Measurements from ENCODE around the gene BTBD16.
A peak's percentile ranks its signal among the peaks of the same experiment; 100 is the strongest.

BTBD16 gene

DNA sequence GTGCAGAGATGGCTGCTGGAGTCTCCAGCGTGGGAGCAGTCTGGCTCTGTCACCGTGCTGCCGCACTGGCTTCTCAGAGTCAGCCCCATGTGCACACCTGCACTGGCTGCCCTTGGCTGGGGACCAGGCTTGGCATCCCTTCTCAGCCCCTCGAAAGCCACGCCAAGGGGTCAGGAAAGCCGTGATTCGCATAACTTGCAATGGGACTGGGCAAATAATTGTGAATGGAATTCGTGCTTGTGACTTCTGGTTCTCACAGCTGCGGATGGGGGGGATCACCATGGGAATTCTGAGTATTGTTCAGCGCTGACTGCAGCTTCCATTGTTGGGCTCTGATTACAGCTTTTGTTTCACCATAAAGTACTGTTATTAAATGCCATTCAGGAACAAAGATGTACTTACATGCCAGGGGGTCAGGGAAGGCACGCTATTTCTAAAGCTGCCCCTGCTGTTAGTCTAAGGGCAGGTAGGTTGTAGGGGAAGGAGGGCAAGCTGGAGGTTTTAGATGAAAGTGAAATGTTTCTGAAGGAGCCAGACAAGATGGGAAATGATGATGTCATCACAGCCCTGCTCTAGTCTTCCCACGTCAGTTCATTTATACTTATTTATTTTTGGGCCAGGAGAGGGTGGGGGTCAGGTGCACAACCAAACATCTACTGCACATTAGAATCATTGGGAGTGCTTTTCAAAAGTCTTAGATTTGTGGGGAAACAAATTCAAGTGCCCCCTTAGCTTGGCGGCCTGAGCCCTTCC is 97.6 kb downstream of the BTBD16 start:
- ChIA-PET POLR2A (no interaction called here), CTCF (no interaction called here)
- DNase-seq (ENCODE audit: extremely low spot score) = no peak
- TF ChIP-seq NFRKB (IDR thresholded peaks at IDR 0.05) = no peak
- no peak for TF ChIP-seq CTBP1 (IDR thresholded peaks at IDR 0.05; ENCODE audit: borderline replicate concordance)
- TF ChIP-seq PKNOX1 (IDR thresholded peaks at IDR 0.05) = no peak
- TF ChIP-seq L3MBTL2 (conservative IDR thresholded peaks at IDR 0.05) = no peak
- no peak for TF ChIP-seq ARNT (IDR thresholded peaks at IDR 0.05)
- TF ChIP-seq ZNF384 (IDR thresholded peaks at IDR 0.05) = no peak
- TF ChIP-seq SP1 (IDR thresholded peaks at IDR 0.05) = no peak
- no peak for TF ChIP-seq TARDBP (IDR thresholded peaks at IDR 0.05)
- no peak for TF ChIP-seq LEF1 (IDR thresholded peaks at IDR 0.05; ENCODE audit: borderline replicate concordance)
- TF ChIP-seq SUZ12 (IDR thresholded peaks at IDR 0.05) = no peak
- no peak for TF ChIP-seq FOXK2 (IDR thresholded peaks at IDR 0.05)

DNA sequence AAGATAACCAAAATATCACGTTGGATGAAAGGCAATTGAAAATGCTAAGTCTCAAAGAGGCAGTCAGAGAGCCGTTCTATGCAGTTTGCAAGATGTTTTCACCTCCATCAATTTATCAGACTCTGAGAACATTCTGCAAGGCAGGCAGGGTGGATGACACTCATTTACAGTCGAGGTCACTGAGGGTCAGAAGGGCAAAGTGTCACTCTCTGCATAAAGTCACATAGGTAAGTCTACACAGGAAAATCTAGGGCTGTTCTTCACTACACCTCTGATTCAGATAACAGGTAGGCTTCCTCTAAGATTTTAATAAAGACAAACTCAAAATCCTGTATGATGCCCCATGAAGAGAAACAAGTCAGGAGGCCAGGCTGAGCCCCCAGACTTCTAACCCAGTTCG is 102.0 kb downstream of the BTBD16 start:
- no peak for DNase-seq (ENCODE audit: extremely low spot score)
- TF ChIP-seq PKNOX1 (IDR thresholded peaks at IDR 0.05) (no peak), FOXK2 (IDR thresholded peaks at IDR 0.05) (no peak), FOXA1 (IDR thresholded peaks at IDR 0.05) (no peak), TARDBP (IDR thresholded peaks at IDR 0.05) (no peak), HDGF (IDR thresholded peaks at IDR 0.05; ENCODE audit: borderline replicate concordance) (no peak), LEF1 (IDR thresholded peaks at IDR 0.05; ENCODE audit: borderline replicate concordance) (no peak), ZNF384 (IDR thresholded peaks at IDR 0.05) (no peak), BHLHE40 (IDR thresholded peaks at IDR 0.05; ENCODE audit: borderline replicate concordance) (no peak), NFRKB (IDR thresholded peaks at IDR 0.05) (no peak), ELF4 (IDR thresholded peaks at IDR 0.05) (no peak)
- CTCF ChIA-PET = interaction anchor here (0.6 kb wide), 1 partner anchor 81 kb away, joined by 3 read pairs; no protein-coding TSS in a partner anchor
- POLR2A ChIA-PET = no interaction called here

DNA sequence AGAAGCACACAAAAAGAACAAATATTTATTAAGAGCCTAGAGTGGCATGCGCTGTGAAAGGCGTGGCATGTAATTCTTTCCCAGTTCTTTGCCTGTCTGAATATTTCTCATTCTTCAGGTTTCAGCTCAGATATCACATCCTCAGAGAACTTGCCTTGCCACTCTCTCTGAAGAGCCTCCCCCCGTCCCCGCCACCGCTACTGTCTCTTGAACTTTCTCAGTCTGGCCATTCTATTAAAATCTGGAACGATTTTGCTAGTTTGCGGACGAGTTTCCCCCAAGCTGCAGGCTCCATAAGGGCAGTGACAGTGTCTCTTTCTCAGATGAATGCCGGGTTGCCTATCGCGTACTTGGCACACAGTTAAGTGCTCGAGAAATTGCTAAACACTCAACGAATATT is 102.6 kb downstream of the BTBD16 start:
- POLR2A ChIA-PET = interaction anchor here (0.6 to 0.9 kb wide), 4 partner anchors 30 to 99 kb away, joined by 3 read pairs; no protein-coding TSS in a partner anchor
- DNase-seq (ENCODE audit: extremely low spot score) = no peak
- no peak for TF ChIP-seq FOXM1 (IDR thresholded peaks at IDR 0.05; ENCODE audit: borderline replicate concordance)
- TF ChIP-seq SUZ12 (IDR thresholded peaks at IDR 0.05) = no peak
- TF ChIP-seq NFRKB (IDR thresholded peaks at IDR 0.05) = no peak
- TF ChIP-seq PKNOX1 (IDR thresholded peaks at IDR 0.05) = no peak
- no peak for TF ChIP-seq CTBP1 (IDR thresholded peaks at IDR 0.05; ENCODE audit: borderline replicate concordance)
- TF ChIP-seq FOXA1 (IDR thresholded peaks at IDR 0.05) = no peak
- no peak for TF ChIP-seq ARNT (IDR thresholded peaks at IDR 0.05)
- no peak for TF ChIP-seq L3MBTL2 (conservative IDR thresholded peaks at IDR 0.05)
- no peak for TF ChIP-seq TARDBP (IDR thresholded peaks at IDR 0.05)
- TF ChIP-seq FOXK2 (IDR thresholded peaks at IDR 0.05) = no peak
- TF ChIP-seq ELF4 (IDR thresholded peaks at IDR 0.05) = no peak
- no peak for TF ChIP-seq ZNF384 (IDR thresholded peaks at IDR 0.05)
- no peak for TF ChIP-seq BHLHE40 (IDR thresholded peaks at IDR 0.05; ENCODE audit: borderline replicate concordance)
- no peak for TF ChIP-seq SP1 (IDR thresholded peaks at IDR 0.05)
- TF ChIP-seq LEF1 (IDR thresholded peaks at IDR 0.05; ENCODE audit: borderline replicate concordance) = no peak

GRCh38 chr10:122374237-122374858 is 103.3 kb downstream of the BTBD16 start, which contains the start of gene PLEKHA1:
Gene PLEKHA1 (plus strand): TSS chr10:122374708. CDS start chr10:122393201, 18,493 bp downstream.
- peak; percentile 98 for DNase-seq (ENCODE audit: extremely low spot score)

More for the DNA sequence above, 102.6 kb downstream of the BTBD16 start:
- CTCF ChIA-PET = interaction anchor here (0.7 kb wide), 1 partner anchor 31 kb away, joined by 3 read pairs; no protein-coding TSS in a partner anchor

More at GRCh38 chr10:122374237-122374858, 103.3 kb downstream of the BTBD16 start, which contains the start of gene PLEKHA1:
- ChIA-PET CTCF (interaction anchor here (0.7 kb wide), 1 partner anchor 31 kb away, joined by 3 read pairs; no protein-coding TSS in a partner anchor), POLR2A (interaction anchor here (0.6 to 0.9 kb wide), 4 partner anchors 30 to 99 kb away, joined by 3 read pairs; no protein-coding TSS in a partner anchor)
- TF ChIP-seq L3MBTL2 (conservative IDR thresholded peaks at IDR 0.05) (no peak), FOXM1 (IDR thresholded peaks at IDR 0.05; ENCODE audit: borderline replicate concordance) (no peak), SUZ12 (IDR thresholded peaks at IDR 0.05) (no peak), SP1 (IDR thresholded peaks at IDR 0.05) (no peak), CTBP1 (IDR thresholded peaks at IDR 0.05; ENCODE audit: borderline replicate concordance) (no peak), FOXA1 (IDR thresholded peaks at IDR 0.05) (no peak), LEF1 (IDR thresholded peaks at IDR 0.05; ENCODE audit: borderline replicate concordance) (no peak), NFRKB (IDR thresholded peaks at IDR 0.05) (no peak), PKNOX1 (IDR thresholded peaks at IDR 0.05) (no peak), ARNT (IDR thresholded peaks at IDR 0.05) (no peak), BHLHE40 (IDR thresholded peaks at IDR 0.05; ENCODE audit: borderline replicate concordance) (no peak), TARDBP (IDR thresholded peaks at IDR 0.05) (no peak), FOXK2 (IDR thresholded peaks at IDR 0.05) (no peak), HDGF (IDR thresholded peaks at IDR 0.05; ENCODE audit: borderline replicate concordance) (no peak)

Data from HEK293T (cell line).